Fibroblast of skin of right biceps (primary cell): ENCODE results near the gene CERS6.

Experiments
- DNase-seq: peaks from one replicate; pipeline ENCODE4 v3.0.0-alpha.2; 2013

CERS6 gene

DNA sequence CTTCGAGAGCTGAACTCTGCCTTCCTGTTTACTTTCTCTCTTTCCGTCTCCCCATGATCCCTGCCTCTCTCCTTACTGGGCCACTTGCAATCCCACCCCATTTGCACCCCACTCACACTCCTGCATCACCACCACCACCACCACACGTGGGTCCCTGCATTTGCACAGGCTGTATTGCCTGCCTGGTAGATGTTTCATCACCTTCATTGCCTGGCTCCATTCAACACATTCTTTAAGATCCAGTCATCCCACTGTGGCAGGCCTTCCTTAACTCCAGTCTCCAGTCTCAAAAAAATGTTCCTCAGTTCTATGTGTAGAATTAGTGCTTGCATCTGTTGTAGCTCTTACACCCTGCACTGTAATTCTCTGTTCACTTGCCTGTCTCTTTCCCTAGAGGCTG lies 360.3 kb downstream of the CERS6 start:
- peak; percentile 88 for DNase-seq

DNA sequence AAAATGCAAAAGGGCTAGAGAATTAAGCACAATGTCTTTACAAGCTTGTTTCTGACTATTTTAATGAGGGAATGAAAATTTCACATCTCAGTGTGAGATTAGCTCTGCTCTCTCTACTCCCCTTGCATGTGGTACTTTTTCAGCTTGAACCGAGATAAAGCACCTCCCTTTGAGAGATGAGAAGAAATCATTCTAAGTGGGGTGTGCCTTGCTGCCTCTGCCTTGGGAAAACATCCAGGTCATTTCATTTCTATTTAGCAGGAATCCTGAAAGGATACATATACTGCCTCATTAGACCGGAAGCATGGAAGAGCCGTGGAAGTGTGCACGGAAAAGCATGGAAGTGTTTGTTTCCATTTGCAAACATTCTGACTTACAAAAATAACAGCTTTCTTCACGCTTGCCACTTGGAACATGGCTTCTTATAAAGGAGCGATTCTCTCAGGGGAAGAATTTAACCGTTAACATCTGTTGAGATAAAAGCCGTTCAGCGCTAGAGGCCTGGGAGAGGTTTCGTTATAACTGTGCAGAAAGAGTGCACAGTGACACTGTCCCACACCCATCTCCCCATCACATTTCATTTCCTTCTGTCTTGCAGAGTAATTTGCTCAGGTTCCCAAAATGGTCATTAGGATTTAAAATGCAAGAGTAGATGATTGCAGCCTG lies 363.1 kb downstream of the CERS6 start:
- DNase-seq = no peak

DNA sequence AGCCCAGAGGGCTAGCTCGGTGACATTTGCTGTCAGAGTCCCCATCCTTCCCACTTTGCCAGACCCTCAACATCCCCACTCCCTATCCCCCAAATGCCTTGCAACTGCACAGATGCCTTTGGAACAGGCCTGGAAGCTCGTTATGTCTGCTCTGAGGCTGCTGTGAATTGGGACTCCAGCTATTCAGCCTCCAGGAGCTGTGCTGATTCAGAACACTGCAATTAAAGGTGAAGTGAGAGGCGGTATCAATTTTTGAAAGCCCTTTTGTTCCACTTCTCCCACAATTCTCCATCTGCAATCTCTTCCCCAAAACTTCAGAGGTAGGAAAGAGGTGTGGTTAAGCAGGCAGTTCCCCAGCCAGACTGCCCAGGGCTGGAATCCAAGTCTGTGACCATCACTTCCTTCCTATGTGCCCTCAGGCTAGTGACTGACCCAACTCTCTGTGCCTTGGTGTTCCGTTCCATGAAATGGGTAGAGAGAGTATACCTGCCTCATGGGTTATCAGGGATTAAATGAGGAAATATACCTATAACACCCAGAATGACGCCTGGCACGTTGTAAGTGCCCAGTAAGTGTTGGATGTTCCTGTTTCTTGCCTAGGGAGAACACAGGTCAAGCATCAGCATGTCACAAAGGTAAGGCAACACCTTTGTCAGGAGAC lies 363.9 kb downstream of the CERS6 start:
- no peak for DNase-seq

DNA sequence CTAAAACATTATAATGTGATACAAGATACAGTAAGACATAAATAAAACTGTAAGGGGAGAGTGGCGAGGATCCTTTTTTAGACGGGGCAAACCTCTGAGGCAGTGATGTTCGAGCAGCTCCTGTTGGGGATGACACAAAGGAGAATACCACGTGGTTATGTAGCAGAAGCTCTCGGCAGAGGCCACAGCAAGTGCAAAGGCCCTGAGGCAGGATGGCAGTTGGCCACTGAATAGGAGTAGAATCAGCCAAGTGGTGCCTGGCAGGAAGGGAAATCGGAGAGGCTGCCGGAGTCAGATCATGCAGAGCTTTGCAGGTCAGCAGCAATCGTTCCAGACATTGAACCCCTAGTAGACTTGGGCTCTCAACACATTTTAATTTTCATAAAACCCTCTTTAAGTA lies 365.5 kb downstream of the CERS6 start:
- no peak for DNase-seq

DNA sequence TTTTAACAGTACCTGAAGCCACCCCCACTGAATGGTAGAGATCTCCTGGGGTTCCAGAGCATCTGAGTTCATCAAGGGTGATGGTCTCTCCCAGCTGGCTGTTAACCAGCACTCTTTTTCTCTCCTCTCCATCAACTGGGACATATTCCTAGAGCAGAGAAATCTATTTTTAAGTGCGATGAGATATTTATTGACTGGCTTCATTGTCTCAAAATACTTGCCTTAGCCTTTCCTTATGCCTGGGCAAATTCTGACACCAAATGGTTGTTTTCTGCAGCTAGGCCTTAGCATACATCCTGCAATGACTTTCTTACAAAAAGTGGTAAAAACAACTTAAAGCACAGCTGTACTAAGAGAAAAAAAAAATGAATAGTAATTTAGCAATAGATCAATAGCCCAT lies 365.9 kb downstream of the CERS6 start:
- DNase-seq = no peak
